Osteoblast (primary cell): ENCODE measurements around the gene VEGFA. TPM values are rescaled to one million over a fixed set of nuclear protein-coding genes. Genes with fewer than 3 reads are reported as not detected.

ENCODE experiments used
- DNase-seq: peaks from one replicate; pipeline ENCODE4 v3.0.0; 2011; ENCODE audit warnings: low spot score, mixed read lengths; ENCODE audit not compliant: insufficient read length; ENCODE audit errors: missing footprints
- H2AFZ ChIP-seq: 2 replicates; pipeline ENCODE4 v1.6.0; 2011; ENCODE audit warnings: mild to moderate bottlenecking, low read length
- H3K27ac ChIP-seq: 2 replicates; pipeline ENCODE4 v1.5.1; 2011; ENCODE audit warnings: mild to moderate bottlenecking, low read depth, low read length, moderate library complexity
- H3K27me3 ChIP-seq: 2 replicates; pipeline ENCODE4 v1.6.0; 2012; ENCODE audit warnings: mild to moderate bottlenecking, control low read depth, inconsistent platforms, low read length, moderate library complexity; ENCODE audit not compliant: insufficient read depth
- H3K36me3 ChIP-seq: 2 replicates; pipeline ENCODE4 v1.5.1; 2011; ENCODE audit warnings: mild to moderate bottlenecking, low read length, control low read depth, moderate library complexity; ENCODE audit not compliant: insufficient read depth
- H3K4me1 ChIP-seq: 2 replicates; pipeline ENCODE4 v1.5.1; 2011; ENCODE audit warnings: mild to moderate bottlenecking, low read length, control low read depth, moderate library complexity; ENCODE audit not compliant: insufficient read depth
- H3K4me2 ChIP-seq: 2 replicates; pipeline ENCODE4 v1.6.0; 2011; ENCODE audit warnings: mild to moderate bottlenecking, low read length; ENCODE audit not compliant: insufficient read depth
- H3K4me3 ChIP-seq: fragments of 200-600 bp; sonication (generic); 3 replicates; pipeline ENCODE4 v1.5.1; 2012; ENCODE audit warnings: mild to moderate bottlenecking, low read length, inconsistent platforms; ENCODE audit not compliant: insufficient read depth
- H3K79me2 ChIP-seq: 2 replicates; pipeline ENCODE4 v1.6.0; 2012; ENCODE audit warnings: mild to moderate bottlenecking, low read length, control low read depth, inconsistent platforms; ENCODE audit not compliant: insufficient read depth
- H3K9me3 ChIP-seq: 2 replicates; pipeline ENCODE4 v1.5.1; 2011; ENCODE audit warnings: low read depth, low read length, control low read depth
- H4K20me1 ChIP-seq: 2 replicates; pipeline ENCODE4 v1.6.0; 2012; ENCODE audit warnings: mild to moderate bottlenecking, low read length, control low read depth; ENCODE audit not compliant: insufficient read depth
- total RNA-seq: library from RNA; depleted of rRNA; stranded (reverse); fragments of >200 nt; gene quantifications from 2 replicates; pipeline ENCODE4 v1.2.3, GENCODE V29; 2012
- TF ChIP-seq, protein P1 (sequence below): IDR thresholded peaks from 2 replicates; pipeline ENCODE4 v1.5.1; 2011; ENCODE audit warnings: mild to moderate bottlenecking, low read depth, low read length, moderate library complexity; ENCODE audit errors: extremely low read depth

The VEGFA gene
- total RNA-seq, 1 donor, result 193 TPM

GRCh38 chr6:43776799-43777776 is 7.1 kb downstream of the VEGFA start:
- DNase-seq, result peak; percentile 50
- H3K27ac ChIP-seq, result peak overlapping the region; percentile 17
- peaks cover 32% of the 10 kb centered on the region for H3K4me1 ChIP-seq
- no peak overlapping the region for H2AFZ ChIP-seq
- peaks cover 98% of the 10 kb centered on the region for H4K20me1 ChIP-seq
- H3K4me3 ChIP-seq, result no peak overlapping the region
- H3K9me3 ChIP-seq, result no peaks in the 10 kb centered on the region
- H3K79me2 ChIP-seq, result peaks cover 100% of the 10 kb centered on the region
- TF ChIP-seq, protein P1, sequence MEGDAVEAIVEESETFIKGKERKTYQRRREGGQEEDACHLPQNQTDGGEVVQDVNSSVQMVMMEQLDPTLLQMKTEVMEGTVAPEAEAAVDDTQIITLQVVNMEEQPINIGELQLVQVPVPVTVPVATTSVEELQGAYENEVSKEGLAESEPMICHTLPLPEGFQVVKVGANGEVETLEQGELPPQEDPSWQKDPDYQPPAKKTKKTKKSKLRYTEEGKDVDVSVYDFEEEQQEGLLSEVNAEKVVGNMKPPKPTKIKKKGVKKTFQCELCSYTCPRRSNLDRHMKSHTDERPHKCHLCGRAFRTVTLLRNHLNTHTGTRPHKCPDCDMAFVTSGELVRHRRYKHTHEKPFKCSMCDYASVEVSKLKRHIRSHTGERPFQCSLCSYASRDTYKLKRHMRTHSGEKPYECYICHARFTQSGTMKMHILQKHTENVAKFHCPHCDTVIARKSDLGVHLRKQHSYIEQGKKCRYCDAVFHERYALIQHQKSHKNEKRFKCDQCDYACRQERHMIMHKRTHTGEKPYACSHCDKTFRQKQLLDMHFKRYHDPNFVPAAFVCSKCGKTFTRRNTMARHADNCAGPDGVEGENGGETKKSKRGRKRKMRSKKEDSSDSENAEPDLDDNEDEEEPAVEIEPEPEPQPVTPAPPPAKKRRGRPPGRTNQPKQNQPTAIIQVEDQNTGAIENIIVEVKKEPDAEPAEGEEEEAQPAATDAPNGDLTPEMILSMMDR, result no peak
- no peak overlapping the region for H3K4me2 ChIP-seq
- peaks cover 74% of the 10 kb centered on the region for H3K36me3 ChIP-seq
- no peaks in the 10 kb centered on the region for H3K27me3 ChIP-seq

DNA sequence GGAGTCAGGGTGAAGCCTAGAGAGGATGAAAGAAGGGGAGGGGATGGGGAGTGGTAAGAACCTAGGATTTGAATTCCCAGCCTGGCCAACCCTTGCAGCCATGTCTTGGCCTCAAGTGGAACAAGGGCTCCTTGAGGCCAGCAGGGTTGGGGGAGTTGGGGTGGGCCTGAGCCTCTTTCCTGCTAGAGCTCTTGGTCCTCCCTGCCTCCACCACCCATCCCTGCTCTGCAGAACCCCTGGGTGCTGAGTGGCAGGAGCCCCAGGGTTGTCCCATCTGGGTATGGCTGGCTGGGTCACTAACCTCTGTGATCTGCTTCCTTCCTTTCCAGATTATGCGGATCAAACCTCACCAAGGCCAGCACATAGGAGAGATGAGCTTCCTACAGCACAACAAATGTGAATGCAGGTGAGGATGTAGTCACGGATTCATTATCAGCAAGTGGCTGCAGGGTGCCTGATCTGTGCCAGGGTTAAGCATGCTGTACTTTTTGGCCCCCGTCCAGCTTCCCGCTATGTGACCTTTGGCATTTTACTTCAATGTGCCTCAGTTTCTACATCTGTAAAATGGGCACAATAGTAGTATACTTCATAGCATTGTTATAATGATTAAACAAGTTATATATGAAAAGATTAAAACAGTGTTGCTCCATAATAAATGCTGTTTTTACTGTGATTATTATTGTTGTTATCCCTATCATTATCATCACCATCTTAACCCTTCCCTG is 8.3 kb downstream of the VEGFA start:
- Histone ChIP-seq H3K9me3 (no peaks in the 10 kb centered on the region), H3K27me3 (no peaks in the 10 kb centered on the region), H3K4me2 (no peak overlapping the region), H3K79me2 (peaks cover 99% of the 10 kb centered on the region), H3K4me1 (peaks cover 25% of the 10 kb centered on the region), H3K4me3 (no peak overlapping the region), H2AFZ (no peak overlapping the region), H3K27ac (no peak overlapping the region), H3K36me3 (peaks cover 80% of the 10 kb centered on the region), H4K20me1 (peaks cover 98% of the 10 kb centered on the region)
- TF ChIP-seq, protein P1, result no peak
- DNase-seq, result peak; percentile 32

DNA sequence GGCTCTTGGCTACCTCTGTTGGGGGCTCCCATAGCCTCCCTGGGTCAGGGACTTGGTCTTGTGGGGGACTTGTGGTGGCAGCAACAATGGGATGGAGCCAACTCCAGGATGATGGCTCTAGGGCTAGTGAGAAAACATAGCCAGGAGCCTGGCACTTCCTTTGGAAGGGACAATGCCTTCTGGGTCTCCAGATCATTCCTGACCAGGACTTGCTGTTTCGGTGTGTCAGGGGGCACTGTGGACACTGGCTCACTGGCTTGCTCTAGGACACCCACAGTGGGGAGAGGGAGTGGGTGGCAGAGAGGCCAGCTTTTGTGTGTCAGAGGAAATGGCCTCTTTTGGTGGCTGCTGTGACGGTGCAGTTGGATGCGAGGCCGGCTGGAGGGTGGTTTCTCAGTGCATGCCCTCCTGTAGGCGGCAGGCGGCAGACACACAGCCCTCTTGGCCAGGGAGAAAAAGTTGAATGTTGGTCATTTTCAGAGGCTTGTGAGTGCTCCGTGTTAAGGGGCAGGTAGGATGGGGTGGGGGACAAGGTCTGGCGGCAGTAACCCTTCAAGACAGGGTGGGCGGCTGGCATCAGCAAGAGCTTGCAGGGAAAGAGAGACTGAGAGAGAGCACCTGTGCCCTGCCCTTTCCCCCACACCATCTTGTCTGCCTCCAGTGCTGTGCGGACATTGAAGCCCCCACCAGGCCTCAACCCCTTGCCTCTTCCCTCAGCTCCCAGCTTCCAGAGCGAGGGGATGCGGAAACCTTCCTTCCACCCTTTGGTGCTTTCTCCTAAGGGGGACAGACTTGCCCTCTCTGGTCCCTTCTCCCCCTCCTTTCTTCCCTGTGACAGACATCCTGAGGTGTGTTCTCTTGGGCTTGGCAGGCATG is 9.2 kb downstream of the VEGFA start:
- Histone ChIP-seq H3K79me2 (peaks cover 91% of the 10 kb centered on the region), H4K20me1 (peaks cover 98% of the 10 kb centered on the region), H3K4me3 (no peak overlapping the region), H3K9me3 (no peaks in the 10 kb centered on the region), H2AFZ (no peak overlapping the region), H3K27ac (no peak overlapping the region), H3K4me1 (peaks cover 16% of the 10 kb centered on the region), H3K36me3 (peaks cover 90% of the 10 kb centered on the region), H3K4me2 (no peak overlapping the region), H3K27me3 (no peaks in the 10 kb centered on the region)
- TF ChIP-seq, protein P1, result no peak
- peak; percentile 54 for DNase-seq
